ENCODE data around the gene CEP128. TPM values are rescaled to one million over a fixed set of nuclear protein-coding genes. Genes with fewer than 3 reads are reported as not detected.
A peak's percentile ranks its signal among the peaks of the same experiment; 100 is the strongest.

The CEP128 gene
- polyA plus RNA-seq, 1 donor (not counting 4 experiments of a cell fraction or from before 2014, with no cell fraction given), result 2.6 TPM

DNA sequence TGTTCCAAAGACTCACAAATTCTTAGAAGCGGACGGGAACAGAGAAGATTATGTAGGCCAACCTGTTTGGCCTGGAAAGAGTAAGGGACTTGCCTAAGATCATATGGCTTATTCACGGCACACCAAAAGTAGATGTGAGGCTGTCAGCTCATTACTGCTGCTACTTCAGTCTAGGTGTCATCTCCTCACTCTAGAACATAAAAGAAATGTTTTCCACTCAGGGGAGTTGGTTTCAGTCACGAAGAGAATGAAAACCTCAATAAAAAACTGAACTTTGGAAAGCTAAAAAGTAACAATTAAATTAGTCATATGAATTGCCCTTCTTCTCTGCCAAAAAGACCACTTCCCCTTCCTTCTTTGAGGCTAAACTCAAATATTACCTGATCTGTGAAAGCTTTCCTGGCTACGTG, 658 bp upstream of the CEP128 start:
- Histone ChIP-seq H3K9me3 (ENCODE audit: control insufficient read depth, low read depth, low read length) (no peaks in the 10 kb centered on the region), H3K27me3 (ENCODE audit: control insufficient read depth, extremely low read depth, insufficient read depth, low read length) (no peaks in the 10 kb centered on the region), H3K27ac (ENCODE audit: control insufficient read depth, insufficient read depth, low read length) (peak overlapping the region; percentile 59), H2AFZ (ENCODE audit: control insufficient read depth, low read length) (peak overlapping the region; percentile 88), H3K4me1 (ENCODE audit: control insufficient read depth, extremely low read depth, insufficient read depth, low read length) (peaks cover 26% of the 10 kb centered on the region), H3K4me2 (ENCODE audit: control insufficient read depth, extremely low read depth, insufficient read depth, low read depth, low read length) (peak overlapping the region; percentile 81), H3K9ac (ENCODE audit: control insufficient read depth, extremely low read depth, insufficient read depth, low read length) (peak overlapping the region; percentile 80), H3K36me3 (ENCODE audit: control insufficient read depth in 2 of 2, extremely low read depth in 1 of 2, insufficient read depth in 2 of 2, low read length in 2 of 2) (no peaks in the 10 kb centered on the region), H4K20me1 (ENCODE audit: control insufficient read depth, extremely low read depth, insufficient read depth, low read length) (no peaks in the 10 kb centered on the region), H3K9me1 (ENCODE audit: control insufficient read depth, extremely low read depth, insufficient read depth, low read length) (no peaks in the 10 kb centered on the region), H3K4me3 (ENCODE audit: control insufficient read depth in 2 of 3, extremely low read depth in 1 of 3, insufficient read depth in 2 of 3, low read depth in 1 of 3, low read length in 3 of 3) (peak overlapping the region; percentile 33 to 90 (median 74)), H3K79me2 (ENCODE audit: control insufficient read depth, insufficient read depth, low read length) (peaks cover 11% of the 10 kb centered on the region)
- dilution Hi-C loops (cut with MboI; ENCODE audit: extremely low pct_ligation_motif_present, low sequenced_read_pairs), result no loop called here
- FAIRE-seq (no peak), DNase-seq (ENCODE audit: low read depth, low spot score) (no peak)
- TF ChIP-seq, protein P1, sequence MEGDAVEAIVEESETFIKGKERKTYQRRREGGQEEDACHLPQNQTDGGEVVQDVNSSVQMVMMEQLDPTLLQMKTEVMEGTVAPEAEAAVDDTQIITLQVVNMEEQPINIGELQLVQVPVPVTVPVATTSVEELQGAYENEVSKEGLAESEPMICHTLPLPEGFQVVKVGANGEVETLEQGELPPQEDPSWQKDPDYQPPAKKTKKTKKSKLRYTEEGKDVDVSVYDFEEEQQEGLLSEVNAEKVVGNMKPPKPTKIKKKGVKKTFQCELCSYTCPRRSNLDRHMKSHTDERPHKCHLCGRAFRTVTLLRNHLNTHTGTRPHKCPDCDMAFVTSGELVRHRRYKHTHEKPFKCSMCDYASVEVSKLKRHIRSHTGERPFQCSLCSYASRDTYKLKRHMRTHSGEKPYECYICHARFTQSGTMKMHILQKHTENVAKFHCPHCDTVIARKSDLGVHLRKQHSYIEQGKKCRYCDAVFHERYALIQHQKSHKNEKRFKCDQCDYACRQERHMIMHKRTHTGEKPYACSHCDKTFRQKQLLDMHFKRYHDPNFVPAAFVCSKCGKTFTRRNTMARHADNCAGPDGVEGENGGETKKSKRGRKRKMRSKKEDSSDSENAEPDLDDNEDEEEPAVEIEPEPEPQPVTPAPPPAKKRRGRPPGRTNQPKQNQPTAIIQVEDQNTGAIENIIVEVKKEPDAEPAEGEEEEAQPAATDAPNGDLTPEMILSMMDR (optimal IDR thresholded peaks at IDR 0.05 in 1 of 3, IDR thresholded peaks at IDR 0.05 in 1 of 3, conservative IDR thresholded peaks at IDR 0.05 in 1 of 3; ENCODE audit: extremely low read depth in 1 of 3, insufficient read depth in 2 of 3, low read length in 3 of 3), result no peak
- no peak for TF ChIP-seq EZH2 (IDR thresholded peaks at IDR 0.05; ENCODE audit: low read length)

DNA sequence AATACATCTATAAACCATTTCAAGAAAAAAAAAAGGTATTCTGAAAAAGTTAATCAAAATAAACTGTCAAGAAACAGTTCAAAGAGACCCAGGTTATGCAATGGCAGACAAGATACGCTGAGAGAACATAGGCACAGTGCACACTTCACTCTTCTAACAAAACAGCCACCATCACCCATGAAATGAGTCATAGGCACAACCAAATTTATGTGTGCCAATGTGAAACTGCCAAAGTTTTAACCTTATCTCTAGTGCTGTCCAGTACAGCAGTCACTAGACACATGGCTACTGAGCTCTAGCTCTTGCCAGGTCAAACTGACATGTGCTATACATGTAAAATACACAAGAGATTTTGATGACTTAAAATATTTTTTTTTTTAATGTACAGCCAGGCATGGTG, 1.4 kb downstream of the CEP128 start:
- Histone ChIP-seq H3K4me1 (ENCODE audit: control insufficient read depth, extremely low read depth, insufficient read depth, low read length) (peaks cover 21% of the 10 kb centered on the region), H4K20me1 (ENCODE audit: control insufficient read depth, extremely low read depth, insufficient read depth, low read length) (no peaks in the 10 kb centered on the region), H3K27ac (ENCODE audit: control insufficient read depth, insufficient read depth, low read length) (no peak overlapping the region), H3K4me3 (ENCODE audit: control insufficient read depth in 2 of 3, extremely low read depth in 1 of 3, insufficient read depth in 2 of 3, low read depth in 1 of 3, low read length in 3 of 3) (no peak overlapping the region), H3K9me3 (ENCODE audit: control insufficient read depth, low read depth, low read length) (no peaks in the 10 kb centered on the region), H3K79me2 (ENCODE audit: control insufficient read depth, insufficient read depth, low read length) (peaks cover 20% of the 10 kb centered on the region), H3K36me3 (ENCODE audit: control insufficient read depth in 2 of 2, extremely low read depth in 1 of 2, insufficient read depth in 2 of 2, low read length in 2 of 2) (no peaks in the 10 kb centered on the region), H3K9ac (ENCODE audit: control insufficient read depth, extremely low read depth, insufficient read depth, low read length) (no peak overlapping the region), H3K9me1 (ENCODE audit: control insufficient read depth, extremely low read depth, insufficient read depth, low read length) (no peaks in the 10 kb centered on the region), H2AFZ (ENCODE audit: control insufficient read depth, low read length) (no peak overlapping the region), H3K27me3 (ENCODE audit: control insufficient read depth, extremely low read depth, insufficient read depth, low read length) (no peaks in the 10 kb centered on the region), H3K4me2 (ENCODE audit: control insufficient read depth, extremely low read depth, insufficient read depth, low read depth, low read length) (peak overlapping the region; percentile 96)
- TF ChIP-seq, protein P1 (optimal IDR thresholded peaks at IDR 0.05 in 1 of 3, IDR thresholded peaks at IDR 0.05 in 1 of 3, conservative IDR thresholded peaks at IDR 0.05 in 1 of 3; ENCODE audit: extremely low read depth in 1 of 3, insufficient read depth in 2 of 3, low read length in 3 of 3), result no peak
- TF ChIP-seq EZH2 (IDR thresholded peaks at IDR 0.05; ENCODE audit: low read length), result no peak
- dilution Hi-C loops (cut with MboI; ENCODE audit: extremely low pct_ligation_motif_present, low sequenced_read_pairs), result no loop called here
- peak; percentile 20 for FAIRE-seq
- no peak for DNase-seq (ENCODE audit: low read depth, low spot score)
